ENCODE data around the gene PCLO. TPM values are rescaled to one million over a fixed set of nuclear protein-coding genes. Genes with fewer than 3 reads are reported as not detected.
"Not testable (repeated sequence)": the region's sequence is repeated elsewhere in the genome, so short reads cannot be mapped to it uniquely, and the experiment has no call there.

Gene PCLO
- total and polyA plus RNA-seq, 4 donors = under 0.01 to 1.2 (median 0.32) TPM

- Histone ChIP-seq H3K9me3 (ENCODE audit: control insufficient read depth, low read length) (no peaks in the 10 kb centered on the region), H3K4me1 (ENCODE audit: control insufficient read depth in 1 of 2, insufficient read depth in 2 of 2, low read length in 2 of 2) (no peaks in the 10 kb centered on the region), H3K4me3 (ENCODE audit: low read length in 2 of 2) (no peak overlapping the region), H3K27me3 (ENCODE audit: control insufficient read depth in 1 of 2, insufficient read depth in 2 of 2, low read length in 1 of 2) (no peaks in the 10 kb centered on the region), H3K36me3 (ENCODE audit: control insufficient read depth in 1 of 2, insufficient read depth in 2 of 2, low read length in 1 of 2) (no peaks in the 10 kb centered on the region), H3K27ac (ENCODE audit: low read depth in 1 of 2, low read length in 2 of 2) (no peak overlapping the region)
- DNase-seq = no peak
- WGBS, 2 donors = 57 to 71% methylated on average over 3 of the region's 3 CpGs
- ATAC-seq (ENCODE audit: low FRiP score) = no peak
- intact Hi-C loops (cut with DNase I) = no loop called here
These were observed 122.2 kb downstream of the PCLO start for GRCh38 chr7:83040484-83040883.

- Histone ChIP-seq H3K4me3 (ENCODE audit: low read length in 2 of 2) (no peak overlapping the region), H3K4me1 (ENCODE audit: control insufficient read depth in 1 of 2, insufficient read depth in 2 of 2, low read length in 2 of 2) (no peaks in the 10 kb centered on the region), H3K9me3 (ENCODE audit: control insufficient read depth, low read length) (no peaks in the 10 kb centered on the region), H3K27me3 (ENCODE audit: control insufficient read depth in 1 of 2, insufficient read depth in 2 of 2, low read length in 1 of 2) (no peaks in the 10 kb centered on the region), H3K27ac (ENCODE audit: low read depth in 1 of 2, low read length in 2 of 2) (no peak overlapping the region), H3K36me3 (ENCODE audit: control insufficient read depth in 1 of 2, insufficient read depth in 2 of 2, low read length in 1 of 2) (no peaks in the 10 kb centered on the region)
- intact Hi-C loops (cut with DNase I) = no loop called here
- 81 to 82% methylated on average over 1 of the region's 1 CpG for WGBS, 2 donors
- ATAC-seq (ENCODE audit: low FRiP score) = no peak
- DNase-seq = no peak
These were observed 123.9 kb downstream of the PCLO start for GRCh38 chr7:83038787-83039186.

- intact Hi-C loops (cut with DNase I) = no loop called here
- H3K36me3 ChIP-seq (ENCODE audit: control insufficient read depth in 1 of 2, insufficient read depth in 2 of 2, low read length in 1 of 2) = no peaks in the 10 kb centered on the region
- no peaks in the 10 kb centered on the region for H3K27me3 ChIP-seq (ENCODE audit: control insufficient read depth in 1 of 2, insufficient read depth in 2 of 2, low read length in 1 of 2)
These were observed 125.8 kb downstream of the PCLO start for GRCh38 chr7:83036721-83037380.

GRCh38 chr7:83036130-83036529 is 126.6 kb downstream of the PCLO start:
- DNase-seq (no peak), ATAC-seq (ENCODE audit: low FRiP score) (no peak)
- no peaks in the 10 kb centered on the region for H3K9me3 ChIP-seq (ENCODE audit: control insufficient read depth, low read length)
- H3K27me3 ChIP-seq (ENCODE audit: control insufficient read depth in 1 of 2, insufficient read depth in 2 of 2, low read length in 1 of 2) = no peaks in the 10 kb centered on the region
- H3K27ac ChIP-seq (ENCODE audit: low read depth in 1 of 2, low read length in 2 of 2) = no peak overlapping the region
- no peak overlapping the region for H3K4me3 ChIP-seq (ENCODE audit: low read length in 2 of 2)
- intact Hi-C loops (cut with DNase I) = no loop called here
- no peaks in the 10 kb centered on the region for H3K36me3 ChIP-seq (ENCODE audit: control insufficient read depth in 1 of 2, insufficient read depth in 2 of 2, low read length in 1 of 2)
- H3K4me1 ChIP-seq (ENCODE audit: control insufficient read depth in 1 of 2, insufficient read depth in 2 of 2, low read length in 2 of 2) = no peaks in the 10 kb centered on the region
- 16 to 17% methylated on average over 2 of the region's 2 CpGs for WGBS, 2 donors

More at GRCh38 chr7:83036721-83037380, 125.8 kb downstream of the PCLO start:
- WGBS, 2 donors = 69 to 80% methylated on average over 3 of the region's 3 CpGs
- no peak for ATAC-seq (ENCODE audit: low FRiP score)
- no peaks in the 10 kb centered on the region for H3K9me3 ChIP-seq (ENCODE audit: control insufficient read depth, low read length)
- H3K27ac ChIP-seq (ENCODE audit: low read depth in 1 of 2, low read length in 2 of 2) = no peak overlapping the region
- H3K4me3 ChIP-seq (ENCODE audit: low read length in 2 of 2) = no peak overlapping the region
- no peak for DNase-seq
- H3K4me1 ChIP-seq (ENCODE audit: control insufficient read depth in 1 of 2, insufficient read depth in 2 of 2, low read length in 2 of 2) = no peaks in the 10 kb centered on the region

GRCh38 chr7:83032195-83032594 is 130.5 kb downstream of the PCLO start:
- no peaks in the 10 kb centered on the region for H3K27me3 ChIP-seq (ENCODE audit: control insufficient read depth in 1 of 2, insufficient read depth in 2 of 2, low read length in 1 of 2)
- no peak overlapping the region for H3K4me3 ChIP-seq (ENCODE audit: low read length in 2 of 2)
- no peak overlapping the region for H3K27ac ChIP-seq (ENCODE audit: low read depth in 1 of 2, low read length in 2 of 2)
- no peak for DNase-seq
- no peaks in the 10 kb centered on the region for H3K36me3 ChIP-seq (ENCODE audit: control insufficient read depth in 1 of 2, insufficient read depth in 2 of 2, low read length in 1 of 2)
- no peaks in the 10 kb centered on the region for H3K9me3 ChIP-seq (ENCODE audit: control insufficient read depth, low read length)
- ATAC-seq (ENCODE audit: low FRiP score) = no peak
- intact Hi-C loops (cut with DNase I) = no loop called here
- no peaks in the 10 kb centered on the region for H3K4me1 ChIP-seq (ENCODE audit: control insufficient read depth in 1 of 2, insufficient read depth in 2 of 2, low read length in 2 of 2)

- H3K27me3 ChIP-seq (ENCODE audit: control insufficient read depth in 1 of 2, insufficient read depth in 2 of 2, low read length in 1 of 2); H3K4me3 ChIP-seq (ENCODE audit: low read length in 2 of 2); ATAC-seq (ENCODE audit: low FRiP score); intact Hi-C loops (cut with DNase I); DNase-seq; H3K9me3 ChIP-seq (ENCODE audit: control insufficient read depth, low read length); H3K36me3 ChIP-seq (ENCODE audit: control insufficient read depth in 1 of 2, insufficient read depth in 2 of 2, low read length in 1 of 2); H3K27ac ChIP-seq (ENCODE audit: low read depth in 1 of 2, low read length in 2 of 2); H3K4me1 ChIP-seq (ENCODE audit: control insufficient read depth in 1 of 2, insufficient read depth in 2 of 2, low read length in 2 of 2): not testable (repeated sequence)
- 91 to 92% methylated on average over 30 to 31 of the region's 31 CpGs for WGBS, 2 donors
These were observed 138.6 kb downstream of the PCLO start for GRCh38 chr7:83023817-83024665.

- intact Hi-C loops (cut with DNase I) = no loop called here
- no peak overlapping the region for H3K27ac ChIP-seq (ENCODE audit: low read depth in 1 of 2, low read length in 2 of 2)
- no peak overlapping the region for H3K4me3 ChIP-seq (ENCODE audit: low read length in 2 of 2)
- ATAC-seq (ENCODE audit: low FRiP score) (no peak), DNase-seq (no peak)
- no peaks in the 10 kb centered on the region for H3K36me3 ChIP-seq (ENCODE audit: control insufficient read depth in 1 of 2, insufficient read depth in 2 of 2, low read length in 1 of 2)
- no peaks in the 10 kb centered on the region for H3K27me3 ChIP-seq (ENCODE audit: control insufficient read depth in 1 of 2, insufficient read depth in 2 of 2, low read length in 1 of 2)
- peaks cover 2% of the 10 kb centered on the region for H3K9me3 ChIP-seq (ENCODE audit: control insufficient read depth, low read length)
- H3K4me1 ChIP-seq (ENCODE audit: control insufficient read depth in 1 of 2, insufficient read depth in 2 of 2, low read length in 2 of 2) = no peaks in the 10 kb centered on the region
- 92 to 95% methylated on average over 1 of the region's 1 CpG for WGBS, 2 donors
These were observed 141.7 kb downstream of the PCLO start for GRCh38 chr7:83021032-83021431.

- 59 to 81% methylated on average over 1 of the region's 1 CpG for WGBS, 2 donors
- intact Hi-C loops (cut with DNase I) = no loop called here
- Histone ChIP-seq H3K9me3 (ENCODE audit: control insufficient read depth, low read length) (peaks cover 2% of the 10 kb centered on the region), H3K4me1 (ENCODE audit: control insufficient read depth in 1 of 2, insufficient read depth in 2 of 2, low read length in 2 of 2) (no peaks in the 10 kb centered on the region), H3K27ac (ENCODE audit: low read depth in 1 of 2, low read length in 2 of 2) (no peak overlapping the region), H3K4me3 (ENCODE audit: low read length in 2 of 2) (no peak overlapping the region), H3K27me3 (ENCODE audit: control insufficient read depth in 1 of 2, insufficient read depth in 2 of 2, low read length in 1 of 2) (no peaks in the 10 kb centered on the region), H3K36me3 (ENCODE audit: control insufficient read depth in 1 of 2, insufficient read depth in 2 of 2, low read length in 1 of 2) (no peaks in the 10 kb centered on the region)
- DNase-seq (no peak), ATAC-seq (ENCODE audit: low FRiP score) (no peak)
These were observed 142.5 kb downstream of the PCLO start for GRCh38 chr7:83020161-83020560.

- no peaks in the 10 kb centered on the region for H3K27me3 ChIP-seq (ENCODE audit: control insufficient read depth in 1 of 2, insufficient read depth in 2 of 2, low read length in 1 of 2)
- no peak overlapping the region for H3K27ac ChIP-seq (ENCODE audit: low read depth in 1 of 2, low read length in 2 of 2)
- intact Hi-C loops (cut with DNase I) = no loop called here
- H3K36me3 ChIP-seq (ENCODE audit: control insufficient read depth in 1 of 2, insufficient read depth in 2 of 2, low read length in 1 of 2) = no peaks in the 10 kb centered on the region
- ATAC-seq (ENCODE audit: low FRiP score) = no peak
- WGBS, 2 donors = 22 to 25% methylated on average over 2 of the region's 2 CpGs
- no peak for DNase-seq
- H3K4me1 ChIP-seq (ENCODE audit: control insufficient read depth in 1 of 2, insufficient read depth in 2 of 2, low read length in 2 of 2) = no peaks in the 10 kb centered on the region
- no peaks in the 10 kb centered on the region for H3K9me3 ChIP-seq (ENCODE audit: control insufficient read depth, low read length)
- H3K4me3 ChIP-seq (ENCODE audit: low read length in 2 of 2) = no peak overlapping the region
These were observed 146.8 kb downstream of the PCLO start for GRCh38 chr7:83015916-83016315.
